Ascending aorta (tissue), 2 donors: Measurements from ENCODE around the gene MASP2. TPM values are rescaled to one million over a fixed set of nuclear protein-coding genes. Genes with fewer than 3 reads are reported as not detected.

Source experiments
- DNase-seq, 2 donors: peaks; one replicate each; pipeline ENCODE4 v3.0.0-alpha.2; 2019; ENCODE audit warnings: low spot score in 2 of 2
- H3K27ac ChIP-seq, 2 donors: fragments of 200-600 bp; sonication (generic); one replicate each; pipeline ENCODE4 v1.5.1; 2016 to 2017; ENCODE audit warnings: mild to moderate bottlenecking in 1 of 2
- H3K27me3 ChIP-seq: fragments of 200-600 bp; sonication (generic); one replicate; pipeline ENCODE4 v1.5.1; 2017
- H3K36me3 ChIP-seq, 2 donors: fragments of 200-600 bp; sonication (generic); one replicate each; pipeline ENCODE4 v1.5.1; 2016
- H3K4me1 ChIP-seq, 2 donors: fragments of 200-600 bp; sonication (generic); one replicate each; pipeline ENCODE4 v1.5.1; 2016 to 2017; ENCODE audit warnings: mild to moderate bottlenecking in 1 of 2
- H3K4me3 ChIP-seq, 2 donors: fragments of 200-600 bp; sonication (generic); one replicate each; pipeline ENCODE4 v1.5.1; 2016 to 2017; ENCODE audit warnings: mild to moderate bottlenecking in 1 of 2
- H3K9me3 ChIP-seq, 2 donors: fragments of 200-600 bp; sonication (generic); one replicate each; pipeline ENCODE4 v1.5.1; 2016
- CTCF ChIP-seq, 3 experiments: fragments of 200-600 bp in 2 of 3; fragments of 450-650 bp in 1 of 3; sonication (generic) in 2 of 3; IDR thresholded peaks; one replicate each; pipeline ENCODE4 v1.5.1; 2016 to 2019; ENCODE audit warnings: antibody characterized with exemption in 3 of 3, mild to moderate bottlenecking in 1 of 3, moderate library complexity in 1 of 3
- intact Hi-C: fragments of 100-400 bp; cut with DNase I; formaldehyde crosslinking; loops from one replicate; pipeline ENCODE4 v1.15.1; 2023
- total RNA-seq: library from RNA; depleted of rRNA; stranded (reverse); fragments of >200 nt; gene quantifications from one replicate; pipeline ENCODE4 v1.1.0, GENCODE V29; 2016

The MASP2 gene
- total RNA-seq, 1 donor from 2014 or later, result not detected

- intact Hi-C loops, result no loop called here
Measured at GRCh38 chr1:11028018-11028417, 19.0 kb downstream of the MASP2 start.

GRCh38 chr1:11027316-11027715, 19.7 kb downstream of the MASP2 start:
- intact Hi-C loops, result no loop called here
- H3K36me3 ChIP-seq, result peaks cover 44 to 51% of the 10 kb centered on the region in 2 donors

More at GRCh38 chr1:11028018-11028417, 19.0 kb downstream of the MASP2 start:
- H3K27ac ChIP-seq, result no peak overlapping the region
- H3K9me3 ChIP-seq, result no peaks in the 10 kb centered on the region
- peaks cover 0 to 4% of the 10 kb centered on the region in 2 donors for H3K4me1 ChIP-seq
- no peaks in the 10 kb centered on the region for H3K27me3 ChIP-seq
- H3K36me3 ChIP-seq, result peaks cover 37 to 44% of the 10 kb centered on the region in 2 donors
- no peak overlapping the region for H3K4me3 ChIP-seq
- no peak for TF ChIP-seq CTCF (IDR thresholded peaks at IDR 0.05)
- DNase-seq, result no peak

GRCh38 chr1:11026903-11027302, 20.1 kb downstream of the MASP2 start:
- peaks cover 48 to 55% of the 10 kb centered on the region in 2 donors for H3K36me3 ChIP-seq
- intact Hi-C loops, result no loop called here

More at GRCh38 chr1:11027316-11027715, 19.7 kb downstream of the MASP2 start:
- no peak for TF ChIP-seq CTCF (IDR thresholded peaks at IDR 0.05)
- Histone ChIP-seq H3K4me1 (peaks cover 0 to 4% of the 10 kb centered on the region in 2 donors), H3K27me3 (no peaks in the 10 kb centered on the region), H3K9me3 (no peaks in the 10 kb centered on the region), H3K27ac (no peak overlapping the region), H3K4me3 (no peak overlapping the region)
- DNase-seq, result no peak

GRCh38 chr1:11026052-11026451, 21.0 kb downstream of the MASP2 start:
- H3K9me3 ChIP-seq, result no peaks in the 10 kb centered on the region
- intact Hi-C loops, result no loop called here
- peaks cover 57 to 64% of the 10 kb centered on the region in 2 donors for H3K36me3 ChIP-seq
- no peak overlapping the region for H3K4me3 ChIP-seq
- no peaks in the 10 kb centered on the region for H3K27me3 ChIP-seq
- no peak overlapping the region for H3K27ac ChIP-seq
- no peak for DNase-seq
- TF ChIP-seq CTCF (IDR thresholded peaks at IDR 0.05), result no peak
- H3K4me1 ChIP-seq, result peaks cover 0 to 4% of the 10 kb centered on the region in 2 donors

More at GRCh38 chr1:11026903-11027302, 20.1 kb downstream of the MASP2 start:
- TF ChIP-seq CTCF (IDR thresholded peaks at IDR 0.05), result no peak
- no peak overlapping the region for H3K4me3 ChIP-seq
- no peak overlapping the region for H3K27ac ChIP-seq
- H3K9me3 ChIP-seq, result no peaks in the 10 kb centered on the region
- no peak for DNase-seq
- no peaks in the 10 kb centered on the region for H3K27me3 ChIP-seq
- H3K4me1 ChIP-seq, result peaks cover 0 to 4% of the 10 kb centered on the region in 2 donors

GRCh38 chr1:11025618-11026017, 21.4 kb downstream of the MASP2 start:
- Histone ChIP-seq H3K27ac (no peak overlapping the region), H3K4me1 (peaks cover 0 to 4% of the 10 kb centered on the region in 2 donors), H3K27me3 (no peaks in the 10 kb centered on the region), H3K36me3 (peaks cover 61 to 65% of the 10 kb centered on the region in 2 donors), H3K9me3 (no peaks in the 10 kb centered on the region), H3K4me3 (no peak overlapping the region)
- TF ChIP-seq CTCF (IDR thresholded peaks at IDR 0.05), result no peak
- no peak for DNase-seq
- intact Hi-C loops, result no loop called here

- Histone ChIP-seq H3K4me3 (no peak overlapping the region), H3K27ac (no peak overlapping the region), H3K9me3 (no peaks in the 10 kb centered on the region), H3K4me1 (peaks cover 0 to 3% of the 10 kb centered on the region in 2 donors), H3K27me3 (no peaks in the 10 kb centered on the region), H3K36me3 (peaks cover 67 to 69% of the 10 kb centered on the region in 2 donors)
- TF ChIP-seq CTCF (IDR thresholded peaks at IDR 0.05), result no peak
- DNase-seq, result no peak
- intact Hi-C loops, result no loop called here
Measured at GRCh38 chr1:11024874-11025203, 22.2 kb downstream of the MASP2 start.
